T-helper 1 cell treated with Interleukin-12 subunit alpha and Interleukin-12 subunit beta and Interleukin-4 antibody, amounts not matched to agents 30 μg/mL and 1 μg/mL, for 36 hours (primary cell): ENCODE data around the gene PDE9A.

Source experiments
- H3K27ac Mint-ChIP-seq: one replicate; pipeline ENCODE4 v1.8.0; 2021; ENCODE audit warnings: mild to moderate bottlenecking, mixed read lengths
- H3K27me3 Mint-ChIP-seq: one replicate; pipeline ENCODE4 v1.8.0; 2021; ENCODE audit warnings: low read depth, mixed read lengths
- H3K36me3 Mint-ChIP-seq: one replicate; pipeline ENCODE4 v1.8.0; 2021; ENCODE audit warnings: low read depth, mixed read lengths
- H3K4me1 Mint-ChIP-seq: one replicate; pipeline ENCODE4 v1.8.0; 2021; ENCODE audit warnings: low read depth, mixed read lengths
- H3K4me3 Mint-ChIP-seq: one replicate; pipeline ENCODE4 v1.8.0; 2021; ENCODE audit warnings: mild to moderate bottlenecking, moderate library complexity, mixed read lengths
- H3K9me3 Mint-ChIP-seq: one replicate; pipeline ENCODE4 v1.8.0; 2021; ENCODE audit warnings: mixed read lengths

The PDE9A gene

DNA sequence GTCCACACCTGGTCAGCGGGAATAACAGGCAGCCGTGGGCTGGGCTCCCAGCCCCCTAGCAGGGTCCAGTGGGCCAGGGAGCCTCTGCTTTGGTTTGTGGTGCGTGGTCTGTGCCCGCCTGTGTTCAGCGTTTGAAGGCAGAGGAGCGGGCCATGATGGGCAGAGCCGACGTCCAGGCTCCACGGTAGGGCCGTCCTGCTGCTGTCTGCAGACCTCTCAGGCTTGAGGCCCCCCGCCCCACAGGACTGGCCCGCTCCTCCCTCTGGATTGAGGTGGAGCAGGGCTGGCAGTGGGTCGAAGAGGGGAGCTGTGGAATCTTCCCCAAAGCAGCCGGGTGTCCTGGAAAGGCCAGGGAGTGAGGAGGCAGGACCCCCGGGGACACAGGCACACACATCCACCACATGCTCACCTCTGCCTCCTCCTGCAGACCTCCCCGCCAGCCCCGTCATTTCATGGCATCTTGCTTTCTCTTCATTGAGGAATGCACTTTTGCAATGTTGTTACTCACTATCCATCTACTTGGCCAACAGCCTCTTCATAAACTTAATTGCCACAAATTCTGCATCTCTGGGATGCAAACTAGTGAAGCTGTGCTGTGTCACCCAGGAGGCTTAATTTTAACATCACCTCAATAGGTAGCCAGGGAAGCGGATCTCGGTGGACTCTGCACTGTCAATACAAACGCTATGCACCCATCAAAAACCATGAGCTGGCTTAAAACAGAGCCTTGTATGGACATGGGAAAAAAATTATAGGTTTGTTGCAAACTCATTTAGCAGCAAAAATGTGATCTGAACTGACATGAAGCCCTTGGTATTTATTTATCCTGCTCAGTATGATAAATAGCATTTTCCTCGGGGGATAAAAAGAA is 85.9 kb downstream of the PDE9A start:
- no peak overlapping the region for H3K4me3 Mint-ChIP-seq
- H3K27ac Mint-ChIP-seq = peak overlapping the region; percentile 49
- H3K4me1 Mint-ChIP-seq = peaks cover 41% of the 10 kb centered on the region
- peaks cover 10% of the 10 kb centered on the region for H3K36me3 Mint-ChIP-seq
- peaks cover 4% of the 10 kb centered on the region for H3K27me3 Mint-ChIP-seq
- H3K9me3 Mint-ChIP-seq = no peaks in the 10 kb centered on the region

DNA sequence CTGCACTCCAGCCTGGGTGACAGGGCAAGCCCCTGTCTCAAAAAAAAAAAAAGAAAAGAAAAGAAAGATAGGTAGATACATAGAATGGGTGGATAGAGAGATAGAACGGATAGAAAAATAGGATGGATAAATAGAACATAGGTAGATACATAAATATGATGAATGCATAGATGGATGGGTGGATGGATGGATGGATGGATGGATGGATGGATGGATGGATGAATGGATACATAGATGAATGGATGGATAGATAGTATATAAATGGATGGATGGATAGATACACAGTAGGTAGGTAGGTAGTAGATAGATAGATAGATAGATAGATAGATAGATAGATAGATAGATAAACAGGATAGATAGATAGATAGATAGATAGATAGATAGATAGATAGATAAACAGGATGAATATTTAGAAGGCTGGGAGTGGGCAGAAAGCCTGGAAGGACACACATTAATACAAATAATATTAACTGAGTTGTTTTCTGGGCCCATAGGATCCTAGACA is 87.0 kb downstream of the PDE9A start:
- no peak overlapping the region for H3K27ac Mint-ChIP-seq
- no peak overlapping the region for H3K4me3 Mint-ChIP-seq
- peaks cover 8% of the 10 kb centered on the region for H3K36me3 Mint-ChIP-seq
- no peaks in the 10 kb centered on the region for H3K9me3 Mint-ChIP-seq
- H3K27me3 Mint-ChIP-seq = peaks cover 4% of the 10 kb centered on the region
- H3K4me1 Mint-ChIP-seq = peaks cover 29% of the 10 kb centered on the region

DNA sequence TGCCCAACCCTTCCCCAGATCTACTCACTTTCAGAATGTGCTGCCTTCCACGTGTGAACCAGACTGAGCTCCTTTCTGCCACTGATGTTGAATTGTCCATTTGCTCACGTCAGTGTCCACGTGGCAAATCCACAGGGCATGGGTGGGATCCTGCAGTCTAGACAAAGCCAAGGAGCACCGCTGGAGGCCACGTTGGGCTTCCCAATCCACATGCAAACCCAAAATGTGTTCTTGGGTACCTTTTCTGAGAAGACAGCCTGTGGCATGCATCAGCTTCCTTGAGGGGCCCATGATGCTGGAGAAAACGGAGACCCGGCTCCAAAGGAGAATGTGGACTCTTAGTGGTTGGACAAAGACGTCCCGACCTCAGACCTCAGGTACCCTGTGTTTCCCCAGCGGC is 87.6 kb downstream of the PDE9A start:
- no peaks in the 10 kb centered on the region for H3K9me3 Mint-ChIP-seq
- no peak overlapping the region for H3K4me3 Mint-ChIP-seq
- peaks cover 28% of the 10 kb centered on the region for H3K4me1 Mint-ChIP-seq
- H3K27me3 Mint-ChIP-seq = peaks cover 4% of the 10 kb centered on the region
- H3K36me3 Mint-ChIP-seq = peaks cover 6% of the 10 kb centered on the region
- no peak overlapping the region for H3K27ac Mint-ChIP-seq

DNA sequence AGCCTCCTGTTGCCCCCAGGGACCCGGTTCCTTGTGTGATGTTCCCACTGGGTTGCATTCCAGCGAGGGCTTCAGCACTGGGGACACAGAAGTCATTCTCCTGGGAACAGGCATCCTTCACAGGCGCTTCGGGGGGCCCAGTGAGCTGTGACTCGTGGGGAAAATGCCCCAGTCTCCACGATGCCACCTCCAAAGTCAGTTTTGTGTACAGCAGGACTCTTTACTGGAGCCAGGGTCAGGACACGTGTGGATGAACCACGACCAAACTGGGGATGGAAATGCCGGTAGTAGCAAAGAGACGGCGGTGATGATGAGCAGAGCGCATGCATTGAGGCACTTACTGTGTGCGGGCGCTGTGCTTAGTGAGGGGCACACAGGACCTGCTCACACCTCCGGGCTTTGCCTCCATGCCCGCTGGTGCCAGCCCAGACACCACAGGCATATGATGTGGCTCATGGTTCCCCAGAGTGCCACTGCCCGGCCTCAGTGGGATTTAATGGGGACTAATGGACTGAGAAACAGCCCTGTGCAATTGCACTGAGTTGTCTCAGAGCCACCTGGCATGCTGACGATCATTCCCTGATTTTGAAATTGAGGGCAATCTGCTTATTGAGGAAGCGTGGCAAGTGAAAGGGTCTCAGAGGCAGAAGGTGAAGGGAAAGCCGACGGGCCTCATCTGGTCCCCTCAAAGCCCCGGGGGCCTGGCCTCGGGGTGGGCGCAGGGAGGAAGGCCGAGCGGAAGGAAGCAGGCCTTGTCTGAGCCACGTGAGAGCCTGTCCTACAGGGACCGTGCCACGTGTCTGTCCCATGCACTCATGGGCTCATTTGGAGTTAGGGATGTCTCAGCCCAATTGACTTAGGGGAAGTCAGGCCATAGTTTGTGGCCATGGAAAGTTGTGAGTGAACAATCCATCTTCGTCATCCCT is 91.4 kb downstream of the PDE9A start:
- H3K4me3 Mint-ChIP-seq = no peak overlapping the region
- peaks cover 15% of the 10 kb centered on the region for H3K4me1 Mint-ChIP-seq
- H3K27ac Mint-ChIP-seq = no peak overlapping the region
- H3K9me3 Mint-ChIP-seq = no peaks in the 10 kb centered on the region
- H3K27me3 Mint-ChIP-seq = peaks cover 4% of the 10 kb centered on the region
- peaks cover 3% of the 10 kb centered on the region for H3K36me3 Mint-ChIP-seq

DNA sequence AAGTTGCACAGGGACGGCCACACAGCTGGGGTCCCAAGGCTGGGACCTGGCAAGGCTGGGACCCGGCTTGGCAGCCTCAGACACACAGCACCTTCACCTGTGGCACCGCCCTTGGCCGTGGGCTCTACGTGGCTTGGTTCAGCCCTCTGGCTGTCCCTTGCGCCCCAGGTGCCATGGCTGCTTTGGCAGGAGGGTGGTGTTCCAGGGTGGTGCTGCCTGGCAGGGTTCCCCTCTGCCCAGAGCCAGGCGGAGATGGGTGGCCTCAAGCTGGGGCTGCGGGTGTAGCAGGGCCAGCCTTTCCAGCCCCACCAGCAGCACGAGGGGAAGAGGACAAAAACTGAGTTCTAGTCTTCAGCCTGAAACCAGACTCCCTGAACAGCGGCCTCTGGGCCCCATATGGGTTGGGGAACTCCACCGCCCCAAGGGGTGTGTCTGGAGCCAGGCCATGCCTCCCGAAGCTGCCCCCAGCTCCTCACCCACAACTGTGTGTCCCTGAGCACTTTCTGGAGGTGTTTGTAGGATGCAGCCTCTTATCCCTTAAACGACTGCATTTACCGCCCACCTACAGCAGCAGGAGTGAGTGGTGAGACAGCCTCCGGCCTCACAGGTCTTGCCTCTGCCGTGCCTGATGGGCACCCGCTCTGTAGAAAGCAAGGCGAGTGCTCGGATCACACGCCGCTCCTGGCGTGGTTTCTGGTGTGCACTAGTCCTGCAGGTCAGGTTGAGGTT is 92.3 kb downstream of the PDE9A start:
- Mint-ChIP-seq H3K4me1 (peaks cover 15% of the 10 kb centered on the region), H3K27ac (peak overlapping the region; percentile 90), H3K27me3 (no peaks in the 10 kb centered on the region), H3K9me3 (no peaks in the 10 kb centered on the region), H3K4me3 (no peak overlapping the region), H3K36me3 (no peaks in the 10 kb centered on the region)

DNA sequence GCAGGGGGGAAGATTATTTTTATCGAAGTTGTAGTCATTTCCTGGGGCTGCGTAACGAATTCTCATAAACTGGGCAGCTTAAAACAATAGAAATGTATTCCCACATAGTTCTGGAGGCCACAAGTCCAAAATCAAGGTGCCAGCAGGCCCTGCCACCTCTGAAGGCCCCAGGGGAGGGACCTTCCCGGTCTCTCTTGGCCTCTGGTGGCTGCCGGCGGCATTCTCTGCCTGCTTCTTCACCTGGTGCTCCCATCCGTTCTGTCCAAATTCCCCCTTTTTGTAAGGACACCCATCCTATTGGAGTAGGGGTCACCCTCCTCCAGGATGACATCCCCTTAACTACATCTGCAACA is 92.8 kb downstream of the PDE9A start:
- Mint-ChIP-seq H3K4me1 (peaks cover 15% of the 10 kb centered on the region), H3K4me3 (peak overlapping the region; percentile 46), H3K27ac (peak overlapping the region; percentile 90), H3K27me3 (no peaks in the 10 kb centered on the region), H3K36me3 (no peaks in the 10 kb centered on the region), H3K9me3 (no peaks in the 10 kb centered on the region)

DNA sequence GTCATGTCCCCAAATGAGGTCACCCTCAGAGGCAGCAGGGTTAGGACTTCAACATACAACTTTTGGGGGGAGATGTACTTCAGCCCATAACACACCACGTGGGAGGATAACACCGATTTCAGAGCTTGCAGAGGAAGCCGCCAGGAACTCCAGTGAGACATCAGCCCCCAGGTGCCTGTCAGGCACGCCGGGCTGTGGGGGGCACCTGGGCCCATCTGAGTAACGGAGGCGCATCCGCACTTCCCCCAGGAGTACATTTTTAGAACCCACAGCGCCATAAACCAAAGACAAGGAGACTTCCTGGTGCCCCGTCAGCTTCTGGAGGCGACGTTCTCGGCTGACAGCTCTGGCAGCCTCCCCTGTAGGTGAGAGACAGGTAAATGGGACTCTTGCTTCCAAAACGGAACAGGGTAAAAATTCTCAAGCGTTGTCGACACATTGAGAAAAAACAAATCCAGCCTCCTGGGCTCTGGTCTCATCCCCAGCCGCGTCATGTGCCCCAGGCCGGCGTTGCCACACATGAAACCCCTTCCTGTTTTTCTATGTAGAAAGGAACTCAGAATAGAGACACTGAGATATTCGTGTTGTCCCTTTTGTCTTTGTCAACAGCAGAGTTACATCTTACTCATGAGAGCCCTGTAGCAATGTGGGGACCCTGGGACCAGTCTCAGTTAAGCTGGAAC is 93.3 kb downstream of the PDE9A start:
- peak overlapping the region; percentile 90 for H3K27ac Mint-ChIP-seq
- H3K36me3 Mint-ChIP-seq = no peaks in the 10 kb centered on the region

DNA sequence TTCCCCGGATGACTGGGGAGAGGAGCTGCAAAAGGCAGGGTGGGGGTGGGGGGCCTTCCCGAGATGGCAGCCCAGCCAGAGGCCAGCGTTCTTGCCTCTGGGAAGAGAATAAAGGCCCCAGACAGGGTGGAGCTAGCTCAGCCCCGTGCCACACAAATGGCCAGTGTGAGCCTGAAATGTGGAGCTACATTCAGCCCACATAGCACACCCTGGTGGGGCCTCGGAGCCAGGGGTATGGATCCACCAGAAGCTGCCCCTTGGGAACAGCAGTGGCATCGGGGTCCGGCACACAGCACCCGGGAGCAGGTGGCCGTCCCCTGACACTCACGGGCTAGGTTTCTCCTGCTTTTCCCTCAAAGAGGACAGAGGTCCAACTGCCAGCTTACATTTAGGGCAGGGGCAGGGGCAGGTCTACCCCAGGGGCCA is 93.9 kb downstream of the PDE9A start:
- no peaks in the 10 kb centered on the region for H3K27me3 Mint-ChIP-seq
- H3K4me1 Mint-ChIP-seq = peaks cover 15% of the 10 kb centered on the region
- no peaks in the 10 kb centered on the region for H3K36me3 Mint-ChIP-seq
- peak overlapping the region; percentile 90 for H3K27ac Mint-ChIP-seq
- H3K4me3 Mint-ChIP-seq = peak overlapping the region; percentile 46
- H3K9me3 Mint-ChIP-seq = no peaks in the 10 kb centered on the region

More for the DNA sequence above, 93.3 kb downstream of the PDE9A start:
- Mint-ChIP-seq H3K4me3 (peak overlapping the region; percentile 46), H3K9me3 (no peaks in the 10 kb centered on the region), H3K4me1 (peaks cover 15% of the 10 kb centered on the region), H3K27me3 (no peaks in the 10 kb centered on the region)

DNA sequence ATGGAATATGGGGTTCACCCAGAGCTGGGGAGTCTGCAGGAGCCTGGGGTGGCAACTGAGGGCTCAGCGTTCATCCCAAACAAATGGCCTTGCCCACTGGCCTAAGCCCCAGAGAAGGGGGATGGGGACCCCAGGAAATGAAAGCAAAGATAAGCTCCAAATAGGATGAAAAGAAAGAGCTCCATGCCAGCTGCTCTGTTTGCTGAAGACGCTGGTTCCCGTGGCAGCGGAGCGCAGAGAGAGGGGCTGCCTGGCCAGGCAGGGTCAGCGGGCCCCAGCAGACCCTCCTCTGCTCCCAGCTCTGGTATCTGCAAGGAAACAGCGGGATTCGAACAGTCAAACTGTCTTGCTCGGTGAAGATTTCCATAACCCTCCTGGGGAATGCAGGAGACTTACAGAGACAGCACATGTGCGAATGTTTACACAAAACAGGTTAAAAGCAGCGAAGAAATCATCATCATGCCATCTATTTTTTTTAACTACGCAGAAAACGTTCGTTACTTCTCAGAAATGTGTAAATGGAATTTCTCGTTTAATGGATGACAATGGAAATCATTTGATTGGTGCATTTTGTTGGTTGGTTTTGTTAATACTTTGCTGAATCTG is 94.4 kb downstream of the PDE9A start:
- Mint-ChIP-seq H3K27me3 (no peaks in the 10 kb centered on the region), H3K9me3 (no peaks in the 10 kb centered on the region), H3K4me1 (peaks cover 15% of the 10 kb centered on the region), H3K27ac (no peak overlapping the region), H3K4me3 (no peak overlapping the region), H3K36me3 (no peaks in the 10 kb centered on the region)

DNA sequence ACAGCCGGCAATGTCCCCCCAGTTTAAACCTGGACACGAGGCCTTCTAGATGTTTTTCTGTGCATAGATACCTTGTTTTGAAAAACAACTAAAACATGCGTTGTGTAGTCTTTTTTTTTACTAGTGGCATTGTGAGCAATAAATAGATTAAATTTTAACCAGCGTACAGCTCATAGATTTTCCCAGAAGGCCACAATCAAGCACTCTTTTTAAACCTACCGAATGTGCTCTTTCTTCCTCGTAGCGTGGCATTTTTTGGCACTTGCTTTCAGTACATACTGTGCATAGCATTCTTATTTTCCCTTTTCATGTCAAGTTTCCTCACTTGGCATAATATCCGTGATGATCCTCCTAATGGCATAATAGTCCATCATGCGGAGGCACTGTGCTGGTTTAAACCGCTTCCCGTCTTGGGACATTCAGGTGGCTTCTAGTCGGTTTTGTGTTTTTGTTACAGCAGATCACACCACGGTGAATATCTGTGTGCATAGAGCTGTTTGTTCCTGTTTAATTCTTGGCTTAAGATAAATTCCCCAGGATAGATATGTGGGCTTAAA is 95.3 kb downstream of the PDE9A start:
- H3K4me1 Mint-ChIP-seq = peaks cover 15% of the 10 kb centered on the region
- H3K9me3 Mint-ChIP-seq = no peaks in the 10 kb centered on the region
- no peaks in the 10 kb centered on the region for H3K27me3 Mint-ChIP-seq
- H3K4me3 Mint-ChIP-seq = no peak overlapping the region
- peak overlapping the region; percentile 26 for H3K27ac Mint-ChIP-seq
- no peaks in the 10 kb centered on the region for H3K36me3 Mint-ChIP-seq

DNA sequence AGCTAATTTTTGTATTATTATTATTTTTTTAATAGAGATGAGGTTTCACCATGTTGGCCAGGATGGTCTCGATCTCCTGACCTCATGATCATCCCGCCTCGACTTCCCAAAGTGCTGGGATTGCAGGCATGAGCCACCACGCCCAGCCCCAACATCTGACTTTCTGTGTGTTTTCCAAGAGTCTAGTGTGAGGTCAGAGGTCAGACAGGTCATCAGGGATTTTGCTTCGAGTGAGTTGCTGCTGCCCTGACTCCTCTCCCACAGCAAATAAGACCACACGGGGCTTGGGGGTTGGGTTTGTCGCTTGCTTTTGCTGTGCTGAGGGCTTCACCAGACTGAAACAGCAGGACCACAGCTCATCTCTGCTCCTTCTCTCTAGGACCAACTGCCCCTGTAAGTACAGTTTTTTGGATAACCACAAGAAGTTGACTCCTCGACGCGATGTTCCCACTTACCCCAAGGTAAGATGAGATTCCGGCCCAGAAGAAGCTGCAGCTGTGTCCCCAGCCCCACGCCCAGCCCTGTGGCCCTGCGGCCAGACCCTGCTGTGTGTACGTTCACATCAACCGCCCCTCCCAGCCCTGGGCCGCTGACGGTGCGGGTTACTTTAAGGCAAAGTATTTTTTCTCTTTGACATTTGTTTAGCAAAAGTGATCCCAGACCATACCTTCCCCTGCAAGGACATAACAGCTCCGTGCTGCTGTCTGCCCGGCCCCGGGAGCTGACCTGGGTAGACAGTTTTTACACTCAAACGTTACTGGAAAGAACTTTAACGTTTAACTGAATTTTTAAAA is 97.5 kb downstream of the PDE9A start:
- peaks cover 14% of the 10 kb centered on the region for H3K4me1 Mint-ChIP-seq
- H3K9me3 Mint-ChIP-seq = no peaks in the 10 kb centered on the region
- no peaks in the 10 kb centered on the region for H3K36me3 Mint-ChIP-seq
- H3K27me3 Mint-ChIP-seq = no peaks in the 10 kb centered on the region
- no peak overlapping the region for H3K4me3 Mint-ChIP-seq
- H3K27ac Mint-ChIP-seq = no peak overlapping the region

DNA sequence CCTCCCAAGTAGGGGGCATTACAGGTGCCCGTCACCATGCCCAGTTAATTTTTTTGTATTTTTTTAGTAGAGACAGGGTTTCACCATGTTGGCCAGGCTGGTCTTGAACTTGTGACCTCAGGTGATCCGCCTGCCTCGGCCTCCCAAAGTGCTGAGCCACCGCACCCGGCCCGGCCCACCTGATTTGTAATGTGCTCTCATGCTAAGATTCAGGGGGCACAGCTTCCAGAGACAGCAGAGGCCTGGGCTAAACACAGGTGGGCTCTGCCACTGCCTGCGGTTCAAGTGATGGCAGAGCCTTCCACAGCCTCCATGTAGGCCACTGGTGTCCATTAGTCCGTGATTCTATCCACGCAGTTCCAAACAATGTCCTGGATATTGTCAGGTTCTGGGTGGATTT is 98.4 kb downstream of the PDE9A start:
- Mint-ChIP-seq H3K4me1 (peaks cover 4% of the 10 kb centered on the region), H3K27me3 (no peaks in the 10 kb centered on the region), H3K27ac (no peak overlapping the region), H3K36me3 (no peaks in the 10 kb centered on the region), H3K4me3 (no peak overlapping the region), H3K9me3 (no peaks in the 10 kb centered on the region)

DNA sequence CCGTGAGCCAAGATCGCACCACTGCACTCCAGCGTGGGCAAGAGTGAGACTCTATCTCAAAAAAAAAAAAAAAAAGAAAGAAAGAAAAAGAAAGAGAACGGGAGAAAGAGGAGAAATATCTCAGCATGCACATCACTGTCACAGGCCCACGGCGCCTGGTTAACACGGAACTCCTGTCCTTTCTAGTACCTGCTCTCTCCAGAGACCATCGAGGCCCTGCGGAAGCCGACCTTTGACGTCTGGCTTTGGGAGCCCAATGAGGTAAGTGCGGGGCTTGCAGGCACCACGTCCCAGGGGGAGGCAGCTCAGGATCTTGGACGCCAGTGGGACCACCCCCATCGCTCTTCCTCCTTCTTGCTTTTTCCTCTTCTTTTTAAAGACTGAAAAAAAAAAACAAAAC is 100.4 kb downstream of the PDE9A start:
- Mint-ChIP-seq H3K36me3 (no peaks in the 10 kb centered on the region), H3K9me3 (no peaks in the 10 kb centered on the region), H3K4me3 (no peak overlapping the region), H3K27ac (no peak overlapping the region), H3K27me3 (no peaks in the 10 kb centered on the region), H3K4me1 (no peaks in the 10 kb centered on the region)
